CD4-positive, alpha-beta T cell treated with Interferon alpha-2 for 1 hour (primary cell): ENCODE data around the gene C1orf174.
A peak's percentile ranks its signal among the peaks of the same experiment; 100 is the strongest.

Experiments used
- DNase-seq, 2 donors: peaks; one replicate each; pipeline ENCODE4 v3.0.0-alpha.2; 2020 to 2022

The C1orf174 gene

DNA sequence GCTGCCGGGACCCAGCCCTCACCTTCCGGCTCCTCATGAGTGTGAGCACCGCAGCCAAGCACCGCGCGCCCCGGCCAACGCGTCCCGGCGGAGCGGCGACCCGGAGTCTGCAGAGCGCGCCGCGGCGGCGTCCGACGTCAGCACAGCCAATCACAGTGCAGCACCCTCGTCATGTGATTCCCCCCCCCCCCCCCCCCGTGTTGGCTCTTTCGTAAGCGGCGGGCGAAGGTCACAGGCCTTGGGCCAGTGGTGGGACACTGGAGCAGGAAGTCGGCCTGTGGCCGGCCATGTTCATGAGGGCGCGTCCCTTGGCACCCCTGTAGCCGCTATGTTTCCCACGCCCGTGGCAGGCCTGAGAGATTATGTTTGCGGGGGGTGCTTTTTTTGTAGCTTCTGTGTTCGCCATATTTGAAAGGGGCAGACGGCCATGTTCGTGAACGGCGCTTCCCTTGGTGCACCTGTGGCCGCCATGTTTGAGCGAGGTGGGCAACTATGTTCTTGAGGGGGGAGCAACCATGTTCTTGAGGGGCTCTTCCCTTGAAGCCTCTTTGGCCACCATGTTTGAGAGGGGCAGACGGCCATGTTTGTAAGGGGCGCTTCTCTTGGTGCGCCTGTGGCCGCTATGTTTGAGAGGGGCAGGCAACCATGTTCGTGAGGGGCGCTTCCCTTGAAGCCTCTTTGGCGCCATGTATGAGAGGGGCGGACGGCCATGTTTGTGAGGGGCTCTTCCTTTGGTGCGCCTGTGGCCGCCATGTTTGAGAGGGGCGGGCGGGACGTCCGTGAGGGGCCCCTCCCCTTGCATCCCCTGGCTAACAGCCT lies at the start of gene C1orf174:
C1orf174 (minus strand) TSS at position 123 of the 819 bp plus-strand sequence; CDS start at position 37, 86 bp downstream.
- DNase-seq = peak; percentile 98

DNA sequence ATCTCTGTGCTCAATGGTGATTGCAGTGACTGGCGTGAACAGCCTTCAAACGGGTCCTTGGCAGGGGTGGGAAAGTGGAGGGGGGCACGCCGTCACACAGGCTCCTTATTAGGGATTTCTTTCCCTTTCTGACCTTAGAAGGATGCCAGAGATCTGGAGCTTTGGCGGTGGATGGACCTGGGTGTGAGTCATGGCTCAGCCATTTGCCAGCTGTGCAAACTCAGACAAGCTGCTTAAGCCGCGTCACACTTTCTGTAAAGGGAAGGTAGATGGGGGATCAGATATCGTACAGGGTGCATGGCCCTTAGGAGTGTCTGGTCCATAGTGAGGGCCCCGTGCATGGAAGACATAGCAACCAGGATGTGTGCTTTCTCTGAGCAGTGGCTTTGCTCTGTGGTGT lies 48.3 kb upstream of the C1orf174 start:
- DNase-seq = no peak

DNA sequence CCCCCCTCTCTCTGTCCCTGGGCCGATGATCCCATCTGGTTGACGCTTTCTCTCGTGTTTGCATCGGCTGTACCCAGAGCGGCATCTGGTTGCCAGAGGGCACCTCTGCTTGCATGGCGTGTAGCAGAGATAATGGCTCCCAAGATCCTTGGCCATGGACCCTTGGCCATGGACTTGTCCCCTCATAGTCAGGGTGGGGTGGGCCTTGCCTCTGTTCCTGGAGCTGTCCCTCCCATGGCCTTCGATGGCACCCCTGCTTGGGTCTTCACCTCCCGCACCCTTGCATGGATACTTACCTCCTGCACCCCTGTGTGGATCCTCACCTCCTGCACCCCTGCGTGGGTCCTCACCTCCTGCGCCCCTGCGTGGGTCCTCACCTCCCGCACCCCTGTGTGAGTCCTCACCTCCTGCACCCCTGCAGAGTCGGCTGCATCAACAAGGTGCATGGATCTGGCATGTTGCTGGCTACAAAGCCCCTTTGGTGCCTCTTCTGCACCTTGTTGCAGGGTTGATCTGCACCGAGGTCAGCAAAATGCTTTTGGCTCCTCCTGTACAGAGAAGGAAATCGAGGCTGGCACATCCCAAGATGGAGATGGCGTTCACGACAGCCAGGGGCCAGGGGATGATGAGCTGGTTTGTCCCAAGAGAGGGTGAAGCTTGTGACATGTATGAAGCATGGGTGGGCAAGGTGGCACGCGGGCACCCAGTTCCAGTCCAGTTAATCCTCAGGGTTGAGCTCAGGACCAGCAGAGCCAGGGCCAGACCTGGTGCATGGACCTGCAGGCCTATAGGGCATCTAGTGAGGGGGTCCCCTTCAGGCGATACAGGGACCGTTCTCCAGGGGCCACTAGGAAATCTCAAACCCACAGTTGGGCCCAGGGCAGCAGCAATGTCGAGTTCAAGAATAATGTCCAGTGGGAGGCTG lies 46.1 kb upstream of the C1orf174 start:
- no peak for DNase-seq

GRCh38 chr1:3945222-3945621 lies 45.1 kb upstream of the C1orf174 start:
- no peak for DNase-seq

- no peak for DNase-seq
These were observed 44.6 kb upstream of the C1orf174 start for GRCh38 chr1:3944578-3945125.

DNA sequence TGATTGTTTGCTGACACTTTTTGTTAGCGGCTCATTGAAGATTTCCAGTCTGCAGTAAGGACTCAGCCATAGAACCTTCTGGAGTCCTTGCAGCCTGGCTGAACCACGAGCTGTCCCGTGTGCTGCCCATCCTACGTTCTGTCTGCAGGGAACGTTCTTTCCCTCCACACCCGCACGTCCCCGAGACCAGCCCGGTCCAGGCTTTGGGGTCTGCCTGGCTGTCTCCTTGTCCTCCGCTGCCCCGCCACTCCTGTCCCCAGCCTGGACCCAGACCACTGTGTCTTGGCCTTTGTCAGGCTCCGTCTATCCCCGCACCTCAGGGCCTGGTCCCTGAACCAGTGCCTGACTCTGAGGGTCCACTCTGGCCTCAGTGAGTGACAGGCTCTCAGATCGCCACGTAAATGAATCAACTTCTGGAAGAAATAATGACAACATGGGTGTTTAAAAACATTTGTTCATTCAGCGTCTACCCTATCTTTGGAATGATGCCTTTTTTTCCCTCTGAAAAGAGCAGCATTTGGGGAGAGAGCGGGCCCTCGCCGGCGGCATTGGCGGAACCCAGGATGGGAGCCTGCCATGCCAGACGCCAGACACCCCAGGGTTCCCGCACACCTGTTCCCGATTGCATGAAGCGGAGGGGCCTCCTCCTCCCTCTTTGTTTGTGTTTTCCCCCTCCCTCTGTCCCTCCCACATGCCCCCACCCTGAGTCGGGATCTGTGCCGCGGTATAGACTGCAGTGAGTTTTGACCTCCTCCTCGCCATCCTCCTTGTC lies 43.9 kb upstream of the C1orf174 start:
- no peak for DNase-seq

DNA sequence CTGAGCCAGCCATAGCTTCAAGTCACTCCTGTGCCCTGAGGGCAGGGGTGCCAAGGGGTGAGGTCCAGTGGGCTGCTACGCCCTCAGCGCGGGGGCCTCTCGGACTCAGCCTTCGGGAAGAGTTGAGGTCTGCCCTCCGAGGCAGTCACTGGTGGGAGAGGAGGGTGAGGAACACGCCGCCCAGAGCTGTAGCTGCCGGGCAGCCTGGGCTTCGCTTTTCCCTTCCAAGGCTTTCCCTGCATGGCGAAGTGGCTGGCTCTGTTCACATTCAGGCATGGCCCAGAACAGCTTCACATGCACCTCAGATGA lies 43.0 kb upstream of the C1orf174 start:
- DNase-seq = no peak

- DNase-seq = no peak
These were observed 42.5 kb upstream of the C1orf174 start for GRCh38 chr1:3942416-3943122.

DNA sequence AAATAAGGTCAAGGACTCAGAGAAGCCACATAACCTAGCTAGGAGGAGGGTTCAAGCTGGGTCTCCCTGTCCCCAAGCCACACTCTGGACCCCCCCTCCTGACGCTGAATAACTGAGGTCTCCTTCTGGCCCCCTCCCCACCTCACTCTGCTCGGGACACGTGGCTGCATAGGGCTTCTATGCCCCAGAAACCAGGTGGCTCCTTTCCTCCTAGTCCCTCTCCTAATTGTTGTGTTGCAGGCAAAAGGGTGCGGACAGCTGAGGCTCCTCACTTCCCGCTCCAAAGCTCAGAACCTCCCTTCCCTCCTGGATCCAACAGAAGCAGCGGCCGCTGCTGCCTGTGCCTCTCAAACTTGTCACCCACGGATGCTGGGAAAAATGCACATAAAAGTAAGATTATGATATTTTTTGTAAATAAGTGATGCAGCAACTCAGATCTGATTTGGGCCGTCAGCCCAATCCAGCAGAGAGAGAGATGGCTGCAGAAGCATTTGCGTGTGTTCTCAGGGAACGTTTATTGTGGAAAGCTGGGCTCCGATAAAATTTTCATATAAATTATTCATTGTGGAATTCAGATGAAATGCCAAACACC lies 40.8 kb upstream of the C1orf174 start:
- no peak for DNase-seq

DNA sequence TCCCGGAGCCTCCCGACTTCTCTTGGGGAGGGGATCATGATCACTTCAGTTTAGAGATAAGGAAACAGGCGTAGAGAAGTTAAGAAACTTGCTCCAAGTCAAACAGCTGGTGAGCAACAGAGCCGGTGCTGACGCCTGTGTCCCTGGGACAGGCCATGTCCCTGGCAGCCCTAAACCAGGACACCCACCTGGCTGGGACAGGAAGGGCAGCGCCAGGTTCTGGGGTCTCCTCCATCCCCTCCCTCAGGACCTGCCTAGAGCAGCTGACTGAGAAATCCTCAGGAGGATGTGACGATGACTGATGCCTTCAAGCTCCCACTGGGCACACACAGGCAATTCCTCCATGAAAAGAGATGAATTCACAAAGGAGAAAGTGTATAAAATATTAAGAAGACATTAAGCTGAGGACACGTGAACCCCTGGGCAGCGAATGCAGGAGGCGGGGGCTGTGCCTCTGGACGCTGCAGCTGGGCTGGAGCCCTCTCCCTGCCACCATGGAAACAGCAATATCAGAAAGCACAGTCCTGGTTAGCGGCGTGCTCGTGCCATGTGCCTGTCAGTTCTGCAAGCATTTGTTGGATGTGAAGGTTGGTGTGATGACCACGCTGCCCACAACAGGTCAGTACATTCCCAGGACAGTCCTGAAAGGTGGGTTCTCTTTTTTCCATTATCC lies 40.1 kb upstream of the C1orf174 start:
- DNase-seq = no peak

DNA sequence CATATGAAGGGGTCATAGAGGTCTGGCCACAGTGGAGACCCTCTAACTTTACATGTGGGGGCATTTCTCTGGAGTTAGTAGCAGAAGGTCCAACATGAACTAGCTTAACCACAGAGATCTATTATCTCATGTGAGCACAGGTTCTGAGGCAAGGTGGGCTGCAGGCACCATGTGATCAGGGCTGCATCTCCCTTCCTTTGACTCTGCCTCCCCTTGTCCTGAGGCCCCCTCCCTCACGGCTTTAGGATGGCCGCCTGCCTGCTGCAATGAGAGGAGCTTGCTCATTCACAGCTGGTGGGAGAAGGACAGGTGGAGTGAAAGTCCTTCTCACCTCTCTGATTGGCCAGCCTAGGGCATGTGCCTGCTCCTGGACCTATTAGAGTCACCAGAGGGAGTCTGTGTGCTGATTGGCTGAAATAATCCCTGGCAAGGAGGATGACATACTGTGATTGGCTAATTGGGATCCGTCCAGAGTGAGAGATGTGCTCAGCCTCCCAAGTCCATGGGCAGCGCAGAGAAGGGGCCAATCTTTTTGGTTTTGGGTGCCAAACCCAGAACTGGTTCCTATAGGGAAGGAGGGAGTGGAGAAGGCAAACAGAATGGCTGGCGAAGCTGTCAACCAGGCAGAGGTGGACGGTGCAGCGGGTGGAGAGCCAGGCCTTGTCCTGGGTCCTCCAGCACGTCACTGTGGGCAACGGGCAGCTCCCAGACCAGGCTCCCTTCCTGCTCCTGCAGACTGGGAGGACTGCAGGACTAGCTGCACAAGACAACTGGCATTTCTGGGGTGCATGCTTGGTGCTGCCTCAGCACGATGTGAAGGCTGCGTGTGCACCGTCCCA lies 39.4 kb upstream of the C1orf174 start:
- no peak for DNase-seq

DNA sequence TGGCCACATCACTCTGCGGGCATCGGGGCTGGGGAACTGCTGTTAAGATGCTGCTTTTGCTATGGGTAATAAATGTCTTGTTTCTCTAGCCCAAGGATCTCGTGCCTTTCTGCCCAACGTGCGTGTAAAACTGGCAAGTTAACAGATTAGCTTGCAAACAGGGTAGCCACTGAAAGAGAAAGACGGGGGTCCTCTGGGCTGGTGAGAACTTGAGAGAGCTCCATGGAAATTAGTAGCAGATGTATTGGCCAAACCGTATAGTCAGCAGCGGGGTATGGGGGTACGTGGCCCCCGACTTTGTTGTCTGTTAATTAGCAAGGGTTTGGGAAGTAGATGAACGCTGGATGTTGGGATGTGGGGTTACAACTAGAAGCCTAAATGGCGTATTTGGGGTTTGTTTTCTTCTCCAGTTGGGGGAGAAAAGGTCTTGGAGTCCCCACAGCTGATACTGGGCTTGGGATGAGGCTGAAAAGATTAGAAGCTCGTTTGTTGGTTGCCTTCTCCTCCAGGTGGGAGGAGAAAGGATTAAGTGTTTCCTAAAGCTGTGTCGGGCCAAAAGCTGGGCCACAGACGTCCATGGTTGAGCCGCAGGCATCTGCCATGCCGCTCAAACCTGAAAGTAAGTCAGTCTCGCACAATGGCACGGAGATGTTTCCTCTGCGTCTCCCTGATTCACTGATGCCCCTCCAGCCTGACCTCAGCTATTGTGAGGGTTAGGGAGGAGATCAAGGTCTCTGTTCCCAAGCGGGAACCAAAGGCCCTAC lies 32.3 kb upstream of the C1orf174 start:
- DNase-seq = no peak

- DNase-seq = no peak
These were observed 31.2 kb upstream of the C1orf174 start for GRCh38 chr1:3931007-3931912.

GRCh38 chr1:3930301-3931006 lies 30.4 kb upstream of the C1orf174 start:
- DNase-seq = no peak

DNA sequence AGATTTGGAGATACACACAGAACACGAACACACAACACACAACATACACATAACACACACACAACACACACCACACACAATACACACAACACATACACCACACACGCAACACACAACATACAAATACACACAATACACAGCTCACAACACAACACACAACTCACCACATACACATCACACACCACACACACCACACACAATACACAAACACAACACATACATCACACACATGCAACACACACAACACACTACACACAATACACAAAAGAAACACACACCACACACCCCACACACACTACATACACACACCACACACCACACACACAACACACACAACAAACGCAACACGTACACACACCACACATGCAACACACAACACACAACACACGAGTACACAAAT lies 29.1 kb upstream of the C1orf174 start:
- no peak for DNase-seq

DNA sequence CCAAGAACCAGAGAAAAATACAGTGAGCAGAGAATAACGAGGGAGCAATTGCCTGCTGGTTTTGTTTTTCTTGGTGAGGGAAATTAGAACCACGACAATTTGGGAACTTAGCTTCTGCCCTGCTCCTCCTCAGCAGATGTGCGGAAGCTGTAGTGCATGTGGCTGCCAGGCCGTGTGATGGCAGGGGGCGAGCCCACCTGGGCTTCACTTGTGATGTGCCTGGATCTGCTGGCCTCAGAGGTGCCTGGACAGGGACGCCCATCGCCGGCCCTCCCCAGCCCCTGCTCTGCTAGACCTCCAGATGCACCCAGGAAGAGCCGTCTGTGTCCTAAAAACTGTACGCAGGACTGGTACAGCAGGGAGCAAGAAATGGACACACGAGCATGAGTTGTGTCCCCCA lies 28.5 kb upstream of the C1orf174 start:
- no peak for DNase-seq

DNA sequence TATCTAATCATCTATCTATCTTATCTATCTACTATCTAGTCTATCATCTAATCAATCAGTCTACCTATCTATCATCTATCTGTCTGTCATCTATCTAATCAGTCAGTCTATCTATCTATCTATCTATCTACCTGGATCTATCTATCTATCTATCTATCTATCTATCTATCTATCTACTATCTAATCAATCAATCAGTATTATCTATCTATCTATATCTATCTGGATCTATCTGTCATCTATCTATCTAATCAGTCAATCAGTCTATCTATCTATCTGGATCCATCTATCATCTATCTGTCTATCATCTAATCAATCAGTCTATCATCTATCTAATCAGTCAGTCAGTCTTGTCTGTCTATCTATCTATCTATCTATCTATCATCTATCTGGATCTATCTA lies 26.9 kb upstream of the C1orf174 start:
- no peak for DNase-seq

DNA sequence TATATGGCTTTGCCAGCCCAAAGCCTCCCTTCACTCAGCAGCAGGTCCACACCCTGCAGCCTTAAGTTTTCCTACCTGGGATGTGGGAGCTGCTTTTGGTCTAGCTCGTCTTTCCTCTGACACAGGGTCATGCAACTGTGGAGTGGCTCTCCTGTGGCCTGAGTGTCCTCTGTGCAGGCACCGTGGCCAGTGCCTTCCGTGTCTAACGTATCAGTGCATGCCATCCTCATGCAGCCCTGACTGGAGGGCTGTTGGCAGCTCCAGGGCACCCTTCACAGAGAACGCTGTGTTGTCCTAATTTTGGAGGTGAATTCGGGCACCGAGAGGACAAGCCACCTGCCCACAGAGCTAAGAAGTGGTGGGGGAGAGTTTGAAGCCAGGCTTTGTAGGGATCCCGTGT lies 25.7 kb upstream of the C1orf174 start:
- no peak for DNase-seq
